ENCODE data around the gene TNS4. TPM values are rescaled to one million over a fixed set of nuclear protein-coding genes. Genes with fewer than 3 reads are reported as not detected.

The TNS4 gene
- total and polyA plus RNA-seq, 9 of the 15 experiments (the other 6 are each of a cell fraction or from before 2014, with no cell fraction given), result 0.04 to 0.73 (median 0.24) TPM; not detected in 1

DNA sequence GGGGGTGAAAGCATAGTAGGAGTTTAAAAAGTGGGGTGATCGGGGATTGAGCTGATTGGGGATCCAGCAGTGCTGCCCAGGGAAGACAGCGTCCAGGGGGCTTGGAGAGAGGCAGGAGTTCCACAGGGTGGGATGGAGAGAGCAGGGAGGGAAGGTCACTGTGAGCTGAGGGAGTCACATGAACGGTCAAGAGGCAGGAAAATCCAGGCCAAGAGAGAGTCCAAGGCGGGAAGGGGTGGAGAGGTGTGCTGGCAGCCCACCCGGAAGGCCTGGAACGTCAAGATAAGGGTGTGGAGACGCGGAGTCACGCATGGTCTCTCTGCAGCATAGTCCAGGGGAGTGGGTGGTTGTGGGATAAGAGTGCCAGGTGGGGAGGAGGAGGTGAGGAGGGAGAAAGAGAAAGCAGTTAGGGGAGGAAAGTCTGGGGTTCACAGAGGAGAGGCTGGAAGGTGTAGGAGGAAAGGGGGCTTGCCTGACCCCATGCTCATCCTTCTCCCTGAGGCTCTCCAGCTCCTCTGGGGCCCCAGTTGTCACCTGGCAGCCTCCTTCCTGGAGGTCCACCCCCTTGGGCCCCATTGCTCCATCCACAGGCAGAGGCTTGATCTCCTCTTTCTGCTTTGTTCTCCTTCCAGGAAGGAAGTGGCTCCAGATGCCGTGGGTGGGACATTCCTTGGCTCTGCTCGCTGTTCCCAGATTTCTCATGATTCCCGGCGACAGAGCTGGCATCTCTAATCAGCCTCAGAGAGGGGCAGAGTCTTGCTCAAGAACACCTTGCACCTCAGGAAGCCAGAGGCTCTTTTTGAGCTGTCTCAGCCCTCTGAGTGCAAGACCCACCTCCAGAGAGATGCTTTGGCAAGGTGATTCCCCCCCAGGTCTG lies 35.1 kb upstream of the TNS4 start (continued):
- TF ChIP-seq ZNF764 (CRISPR knock-in tag; IDR thresholded peaks at IDR 0.05; ENCODE audit: low read depth) (no peak), ZNF197 (CRISPR knock-in tag; IDR thresholded peaks at IDR 0.05; ENCODE audit: low read depth) (no peak), NBN (IDR thresholded peaks at IDR 0.05; ENCODE audit: low read depth) (peak; percentile 77; the same call in 1 of the 2 replicates), CHD2 (IDR thresholded peaks at IDR 0.05; ENCODE audit: low read depth, low read length) (no peak), JUND (IDR thresholded peaks at IDR 0.05; ENCODE audit: borderline replicate concordance, low read depth, low read length) (0 out of 2 replicates have a peak, but pooled peaks have one; percentile 31), JUND (tag; IDR thresholded peaks at IDR 0.05; ENCODE audit: borderline replicate concordance, low read depth, low read length) (peak; percentile 50; the same call in 1 of the 3 replicates), GTF2E2 (tag; IDR thresholded peaks at IDR 0.05) (no peak), TEAD2 (tag; IDR thresholded peaks at IDR 0.05) (no peak), SPI1 (IDR thresholded peaks at IDR 0.05; ENCODE audit: borderline replicate concordance, low read depth, low read length) (peak; percentile 39; the same call in 1 of the 2 replicates), SMAD1 (IDR thresholded peaks at IDR 0.05; ENCODE audit: low read depth, low read length, partially characterized antibody) (peak; percentile 11), ZNF140 (CRISPR knock-in tag; IDR thresholded peaks at IDR 0.05) (no peak), NFATC3 (IDR thresholded peaks at IDR 0.05) (0 out of 2 replicates have a peak, but pooled peaks have one; percentile 54), IRF2 (CRISPR knock-in tag; IDR thresholded peaks at IDR 0.05) (no peak)
- TF ChIP-seq, protein P1, sequence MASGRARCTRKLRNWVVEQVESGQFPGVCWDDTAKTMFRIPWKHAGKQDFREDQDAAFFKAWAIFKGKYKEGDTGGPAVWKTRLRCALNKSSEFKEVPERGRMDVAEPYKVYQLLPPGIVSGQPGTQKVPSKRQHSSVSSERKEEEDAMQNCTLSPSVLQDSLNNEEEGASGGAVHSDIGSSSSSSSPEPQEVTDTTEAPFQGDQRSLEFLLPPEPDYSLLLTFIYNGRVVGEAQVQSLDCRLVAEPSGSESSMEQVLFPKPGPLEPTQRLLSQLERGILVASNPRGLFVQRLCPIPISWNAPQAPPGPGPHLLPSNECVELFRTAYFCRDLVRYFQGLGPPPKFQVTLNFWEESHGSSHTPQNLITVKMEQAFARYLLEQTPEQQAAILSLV (tag; IDR thresholded peaks at IDR 0.05), result no peak; the same call in 1 of the 2 replicates
- TF ChIP-seq, protein P2, sequence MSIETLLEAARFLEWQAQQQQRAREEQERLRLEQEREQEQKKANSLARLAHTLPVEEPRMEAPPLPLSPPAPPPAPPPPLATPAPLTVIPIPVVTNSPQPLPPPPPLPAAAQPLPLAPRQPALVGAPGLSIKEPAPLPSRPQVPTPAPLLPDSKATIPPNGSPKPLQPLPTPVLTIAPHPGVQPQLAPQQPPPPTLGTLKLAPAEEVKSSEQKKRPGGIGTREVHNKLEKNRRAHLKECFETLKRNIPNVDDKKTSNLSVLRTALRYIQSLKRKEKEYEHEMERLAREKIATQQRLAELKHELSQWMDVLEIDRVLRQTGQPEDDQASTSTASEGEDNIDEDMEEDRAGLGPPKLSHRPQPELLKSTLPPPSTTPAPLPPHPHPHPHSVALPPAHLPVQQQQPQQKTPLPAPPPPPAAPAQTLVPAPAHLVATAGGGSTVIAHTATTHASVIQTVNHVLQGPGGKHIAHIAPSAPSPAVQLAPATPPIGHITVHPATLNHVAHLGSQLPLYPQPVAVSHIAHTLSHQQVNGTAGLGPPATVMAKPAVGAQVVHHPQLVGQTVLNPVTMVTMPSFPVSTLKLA (conservative IDR thresholded peaks at IDR 0.05), result peak in 1 of 2 experiments; percentile 69; a peak in 2 of 4 replicates

All from K562 (cell line).